Suppressor macrophage (primary cell): Measurements from ENCODE around the gene CDC42BPB.
"Not testable (repeated sequence)": the region's sequence is repeated elsewhere in the genome, so short reads cannot be mapped to it uniquely, and the experiment has no call there.

Experiments
- DNase-seq, 4 experiments: peaks; one replicate each; pipeline ENCODE4 v3.0.0-alpha.2; 2020 to 2022

Gene CDC42BPB

GRCh38 chr14:102896735-102897134 is 160.6 kb downstream of the CDC42BPB start:
- not testable (repeated sequence) for DNase-seq

- DNase-seq = no peak
These were observed 163.9 kb downstream of the CDC42BPB start for GRCh38 chr14:102893452-102893851.

GRCh38 chr14:102892651-102893050 is 164.7 kb downstream of the CDC42BPB start:
- DNase-seq = no peak

DNA sequence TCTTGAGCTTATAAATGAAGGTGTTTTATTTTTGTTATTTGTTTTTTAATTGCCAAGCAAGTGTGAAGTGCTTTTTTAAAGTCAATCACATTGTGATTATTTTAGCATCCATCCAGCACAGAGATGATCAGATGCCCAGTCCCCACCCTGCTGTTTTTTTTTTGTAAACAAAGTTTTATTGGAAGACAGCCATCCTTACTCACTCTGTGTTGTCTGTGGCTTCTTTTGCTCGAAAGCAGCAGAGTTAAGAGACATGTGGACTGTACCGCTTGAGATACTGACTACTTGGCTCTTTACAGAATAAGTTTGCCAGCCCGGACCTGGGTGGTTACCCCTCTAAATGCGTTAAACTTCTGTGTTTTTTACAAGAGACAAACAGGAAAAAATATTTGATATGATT is 165.8 kb downstream of the CDC42BPB start:
- no peak for DNase-seq

DNA sequence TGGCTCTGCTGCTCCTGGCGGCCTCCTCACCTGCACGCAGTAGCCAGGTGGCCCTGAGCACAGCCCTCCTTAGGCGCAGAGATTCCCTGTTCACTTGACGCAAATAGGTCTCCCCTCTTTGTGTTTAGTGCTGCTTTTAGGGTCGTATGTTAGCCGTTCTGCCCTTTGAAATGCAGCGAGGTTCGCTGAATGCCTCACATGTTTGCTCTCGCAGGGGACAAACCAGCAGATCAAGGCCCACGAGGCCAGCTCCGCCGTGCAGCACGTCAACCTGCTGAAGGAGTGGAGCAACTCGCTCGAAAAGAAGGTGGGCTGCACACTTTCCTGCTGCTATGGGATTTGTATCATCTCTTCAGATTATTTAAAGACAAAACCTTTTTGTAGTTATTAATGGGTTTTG is 166.2 kb downstream of the CDC42BPB start:
- DNase-seq = no peak

- no peak for DNase-seq
These were observed 167.7 kb downstream of the CDC42BPB start for GRCh38 chr14:102889615-102890014.

DNA sequence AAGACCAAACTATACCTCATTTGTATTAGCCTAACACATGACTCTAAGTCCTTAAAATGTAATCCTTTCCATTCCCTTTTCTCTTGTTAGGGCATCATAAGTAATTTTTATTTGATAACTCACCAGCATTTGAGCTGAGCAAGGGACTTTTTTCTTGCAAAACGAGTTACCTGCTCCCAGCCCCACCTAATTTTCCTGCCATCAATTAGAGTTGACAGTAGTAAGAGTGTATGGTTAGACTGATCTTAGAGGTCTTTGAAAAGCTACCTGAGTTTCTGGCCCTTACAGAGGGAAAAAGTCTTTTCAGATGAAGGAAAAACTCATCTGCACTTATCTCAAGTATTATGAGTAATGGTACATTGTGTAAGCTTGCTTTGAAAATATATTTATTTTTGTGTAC is 168.6 kb downstream of the CDC42BPB start:
- DNase-seq = no peak

DNA sequence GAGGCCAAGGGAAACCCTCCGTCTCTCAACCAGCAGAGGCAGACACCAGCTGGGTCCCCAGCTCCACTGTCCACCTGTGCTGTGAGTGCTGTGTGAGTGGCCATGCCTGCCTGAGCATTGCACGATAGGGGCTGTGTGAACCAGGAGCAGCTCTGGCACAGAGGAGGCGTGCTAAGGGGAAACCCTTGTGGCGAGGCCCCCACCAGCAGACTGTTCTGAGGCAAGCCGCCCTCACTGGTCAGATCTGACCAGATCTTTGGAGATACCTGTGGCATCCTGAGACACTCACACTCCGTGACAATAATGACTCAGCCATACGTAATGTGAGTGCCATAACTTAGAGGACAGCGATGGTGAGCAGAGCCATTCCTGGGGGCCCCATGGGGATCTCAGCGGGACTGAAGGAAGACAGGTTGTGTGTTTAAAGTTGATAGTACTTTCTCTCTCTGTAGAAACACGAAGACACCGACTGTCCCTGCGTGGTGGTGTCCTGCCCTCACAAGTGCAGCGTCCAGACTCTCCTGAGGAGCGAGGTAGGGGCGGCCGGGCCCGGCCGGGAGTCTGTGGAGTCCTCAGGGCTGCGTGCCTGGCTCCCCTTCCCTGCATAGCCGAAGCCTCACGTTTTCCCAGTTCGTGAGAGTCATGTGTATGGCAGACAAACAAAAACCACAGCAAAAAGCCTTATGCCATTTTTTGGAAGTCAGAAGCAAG is 171.5 kb downstream of the CDC42BPB start:
- no peak for DNase-seq

DNA sequence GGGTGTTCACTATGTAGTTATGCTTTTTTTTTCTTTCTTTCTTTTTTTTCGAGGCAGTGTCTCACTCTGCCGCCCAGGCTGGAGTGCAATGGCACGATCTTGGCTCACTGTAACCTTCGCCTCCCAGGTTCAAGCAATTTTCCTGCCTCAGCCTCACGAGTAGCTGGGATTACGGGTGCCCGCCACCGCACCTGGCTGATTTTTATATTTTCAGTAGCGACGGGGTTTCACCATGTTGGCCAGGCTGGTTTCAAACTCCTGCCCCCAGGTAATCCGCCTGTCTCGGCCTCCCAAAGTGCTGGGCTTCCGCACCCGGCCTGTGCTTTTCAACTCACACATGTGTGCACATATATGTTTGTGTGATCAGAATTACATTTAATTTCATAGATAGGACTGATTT is 173.8 kb downstream of the CDC42BPB start:
- DNase-seq = no peak

GRCh38 chr14:102883089-102883541 is 174.2 kb downstream of the CDC42BPB start:
- no peak for DNase-seq
